Nephron (organoid): ENCODE data around the gene ULK2.

ENCODE experiments used
- H3K27ac Mint-ChIP-seq, 3 experiments: 2 replicates each; pipeline ENCODE4 v1.8.0; 2020; ENCODE audit warnings: mixed read lengths in 3 of 3, mild to moderate bottlenecking in 2 of 3, moderate library complexity in 1 of 3
- H3K27me3 Mint-ChIP-seq: 2 replicates; pipeline ENCODE4 v1.8.0; 2021; ENCODE audit warnings: low read depth, mild to moderate bottlenecking, moderate library complexity, mixed read lengths
- H3K36me3 Mint-ChIP-seq: 2 replicates; pipeline ENCODE4 v1.8.0; 2020; ENCODE audit warnings: low read depth, mixed read lengths
- H3K4me1 Mint-ChIP-seq: 2 replicates; pipeline ENCODE4 v1.8.0; 2020; ENCODE audit warnings: mixed read lengths
- H3K4me3 Mint-ChIP-seq, 3 experiments: 2 replicates each; pipeline ENCODE4 v1.8.0; 2020; ENCODE audit warnings: mild to moderate bottlenecking in 3 of 3, mixed read lengths in 3 of 3, moderate library complexity in 2 of 3
- H3K9me3 Mint-ChIP-seq: 2 replicates; pipeline ENCODE4 v1.8.0; 2020; ENCODE audit warnings: mixed read lengths
- TF ChIP-seq, protein P1 (sequence below), 3 experiments: fragments of 200-600 bp; sonication (generic); IDR thresholded peaks; one replicate each; pipeline ENCODE4 v1.5.0; 2021; ENCODE audit warnings: antibody characterized with exemption in 3 of 3; ENCODE audit not compliant: unreplicated experiment in 3 of 3

Gene ULK2

DNA sequence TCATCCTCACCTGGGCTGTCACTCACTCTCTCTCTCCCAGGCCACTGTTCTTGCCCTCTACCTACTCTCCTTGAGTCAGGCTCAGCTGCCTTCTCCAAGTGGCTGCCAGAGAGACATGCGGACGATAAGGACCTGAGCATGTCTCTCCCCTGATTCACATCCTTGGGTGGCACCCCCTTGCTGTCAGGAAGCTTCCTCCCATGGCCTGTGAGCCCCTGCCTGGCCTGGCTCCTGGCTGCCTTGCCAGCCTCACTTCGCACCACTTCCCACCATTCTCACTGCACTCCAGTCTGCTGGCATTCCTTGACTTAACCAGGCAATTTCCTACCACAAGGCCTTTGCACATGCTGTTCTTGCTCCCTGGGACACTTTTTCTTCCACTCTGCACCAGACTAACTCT, 116.9 kb downstream of the ULK2 start:
- Mint-ChIP-seq H3K4me3 (no peak overlapping the region), H3K27ac (no peak overlapping the region), H3K9me3 (no peaks in the 10 kb centered on the region), H3K36me3 (no peaks in the 10 kb centered on the region), H3K4me1 (peaks cover 16% of the 10 kb centered on the region), H3K27me3 (peaks cover 33% of the 10 kb centered on the region)
- TF ChIP-seq, protein P1, sequence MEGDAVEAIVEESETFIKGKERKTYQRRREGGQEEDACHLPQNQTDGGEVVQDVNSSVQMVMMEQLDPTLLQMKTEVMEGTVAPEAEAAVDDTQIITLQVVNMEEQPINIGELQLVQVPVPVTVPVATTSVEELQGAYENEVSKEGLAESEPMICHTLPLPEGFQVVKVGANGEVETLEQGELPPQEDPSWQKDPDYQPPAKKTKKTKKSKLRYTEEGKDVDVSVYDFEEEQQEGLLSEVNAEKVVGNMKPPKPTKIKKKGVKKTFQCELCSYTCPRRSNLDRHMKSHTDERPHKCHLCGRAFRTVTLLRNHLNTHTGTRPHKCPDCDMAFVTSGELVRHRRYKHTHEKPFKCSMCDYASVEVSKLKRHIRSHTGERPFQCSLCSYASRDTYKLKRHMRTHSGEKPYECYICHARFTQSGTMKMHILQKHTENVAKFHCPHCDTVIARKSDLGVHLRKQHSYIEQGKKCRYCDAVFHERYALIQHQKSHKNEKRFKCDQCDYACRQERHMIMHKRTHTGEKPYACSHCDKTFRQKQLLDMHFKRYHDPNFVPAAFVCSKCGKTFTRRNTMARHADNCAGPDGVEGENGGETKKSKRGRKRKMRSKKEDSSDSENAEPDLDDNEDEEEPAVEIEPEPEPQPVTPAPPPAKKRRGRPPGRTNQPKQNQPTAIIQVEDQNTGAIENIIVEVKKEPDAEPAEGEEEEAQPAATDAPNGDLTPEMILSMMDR (IDR thresholded peaks at IDR 0.05; ENCODE audit: unreplicated experiment in 3 of 3): no peak

DNA sequence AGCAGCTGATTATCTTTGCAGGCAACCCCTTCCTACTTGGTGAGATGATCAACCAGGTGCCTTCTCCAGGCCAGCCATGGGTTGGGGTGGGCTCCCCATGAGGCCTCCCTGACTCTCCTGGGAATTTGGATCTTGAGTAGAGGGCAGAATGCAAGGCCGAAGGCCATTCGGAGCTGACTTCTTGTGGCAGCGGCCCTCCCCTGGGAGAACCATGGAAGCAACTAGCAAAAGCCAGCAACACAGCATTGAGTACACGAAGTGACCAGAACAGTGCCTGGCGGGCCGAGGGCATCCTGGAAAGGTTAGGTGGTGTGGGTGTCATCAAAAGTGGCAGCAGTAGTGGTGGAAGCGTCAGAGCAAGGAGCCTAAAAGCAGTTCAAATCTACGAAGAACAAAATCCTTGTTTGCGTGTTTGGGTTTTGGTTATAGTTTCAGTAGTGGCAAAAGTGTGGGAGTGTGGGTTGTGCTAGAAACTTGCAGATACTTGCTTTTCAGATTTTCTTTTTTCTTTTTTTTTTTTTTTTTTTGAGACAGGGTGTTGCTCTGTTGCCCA, 117.6 kb downstream of the ULK2 start:
- peaks cover 40% of the 10 kb centered on the region for H3K27me3 Mint-ChIP-seq
- H3K27ac Mint-ChIP-seq: peak overlapping the region in 1 of 3 experiments; percentile 6
- TF ChIP-seq, protein P1 (IDR thresholded peaks at IDR 0.05; ENCODE audit: unreplicated experiment in 3 of 3): no peak
- peaks cover 16% of the 10 kb centered on the region for H3K4me1 Mint-ChIP-seq
- H3K9me3 Mint-ChIP-seq: no peaks in the 10 kb centered on the region
- no peak overlapping the region for H3K4me3 Mint-ChIP-seq
- H3K36me3 Mint-ChIP-seq: no peaks in the 10 kb centered on the region

DNA sequence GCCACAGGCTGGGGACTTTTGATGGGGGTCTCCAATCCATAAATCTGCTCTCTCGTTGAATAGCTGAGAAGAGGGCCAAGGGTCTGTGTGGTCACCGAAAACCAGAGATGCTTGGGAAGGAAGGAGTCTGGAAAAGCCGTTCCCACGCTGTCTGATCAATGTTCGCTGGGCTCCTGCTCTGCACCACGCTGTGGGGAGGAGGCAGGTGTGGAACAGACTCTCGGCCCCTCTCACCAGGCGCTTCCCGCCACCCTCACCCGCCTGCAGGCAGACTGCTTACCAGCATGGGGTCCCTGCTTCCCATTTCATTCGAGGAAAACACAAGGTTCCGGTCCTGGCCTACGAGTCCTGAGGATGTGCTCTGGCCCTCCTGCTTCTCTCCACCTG, 118.9 kb downstream of the ULK2 start:
- Mint-ChIP-seq H3K27me3 (peaks cover 36% of the 10 kb centered on the region), H3K4me3 (peak overlapping the region in 1 of 3 experiments; percentile 52), H3K9me3 (no peaks in the 10 kb centered on the region), H3K36me3 (no peaks in the 10 kb centered on the region), H3K4me1 (peaks cover 16% of the 10 kb centered on the region), H3K27ac (no peak overlapping the region)
- TF ChIP-seq, protein P1 (IDR thresholded peaks at IDR 0.05; ENCODE audit: unreplicated experiment in 3 of 3): no peak

DNA sequence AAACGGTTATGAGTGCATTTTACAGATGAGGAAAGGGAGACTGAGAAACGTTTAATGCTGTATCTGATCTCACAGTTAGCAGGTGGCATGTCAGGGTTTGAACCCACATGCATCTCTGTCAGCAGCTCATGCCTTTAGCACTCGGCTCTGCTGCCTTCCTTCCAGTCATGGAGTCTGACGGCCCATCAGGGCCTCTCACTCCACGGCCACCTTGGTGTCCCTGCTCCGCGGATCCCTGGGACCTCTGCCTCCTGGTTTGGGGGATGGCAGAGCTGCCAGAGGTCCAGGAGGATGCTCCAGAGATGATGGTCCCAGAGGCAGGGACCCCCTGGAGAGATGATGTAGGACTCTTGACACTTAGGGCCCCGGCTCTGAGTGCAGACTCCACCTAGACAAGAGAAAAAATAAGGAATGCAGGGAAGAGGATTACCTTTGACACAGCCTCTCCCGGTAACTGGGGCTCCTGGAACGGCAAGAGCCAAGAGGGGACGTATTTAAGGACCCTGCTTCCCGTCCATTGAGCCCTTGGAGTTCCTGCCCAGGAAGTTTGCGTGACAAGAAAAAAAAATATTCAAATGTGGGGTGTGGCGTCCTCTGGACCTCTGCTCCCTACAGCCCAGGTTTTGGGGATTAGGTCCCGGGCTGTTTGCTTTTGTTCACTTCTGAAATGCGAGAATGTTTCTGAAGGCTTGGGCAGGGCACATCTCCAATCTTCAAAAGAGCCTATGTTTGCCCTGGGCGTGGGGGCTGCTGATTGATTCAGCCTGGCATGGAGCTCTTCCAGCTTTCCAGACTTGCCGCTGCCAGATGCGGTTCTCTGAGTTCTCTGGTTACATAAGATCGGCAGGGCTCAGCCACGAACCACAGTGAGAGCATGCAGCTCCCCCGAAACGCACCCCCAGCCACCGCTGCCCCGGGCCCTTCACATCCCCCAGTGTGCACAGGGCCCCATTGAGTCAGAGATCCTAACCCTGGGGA, 119.6 kb downstream of the ULK2 start, which contains the start of gene ALDH3A1:
TSS of gene ALDH3A1 (minus strand) at position 470 of the 978 bp plus-strand sequence. CDS start 3,169 bp downstream, outside the sequence.
- no peaks in the 10 kb centered on the region for H3K9me3 Mint-ChIP-seq
- H3K4me1 Mint-ChIP-seq: peaks cover 16% of the 10 kb centered on the region
- H3K27me3 Mint-ChIP-seq: peaks cover 31% of the 10 kb centered on the region
- peak within 1 kb of the TSS in 1 of 3 experiments; percentile 33 for H3K27ac Mint-ChIP-seq
- TF ChIP-seq, protein P1 (IDR thresholded peaks at IDR 0.05; ENCODE audit: unreplicated experiment in 3 of 3): no peak
- no peaks in the 10 kb centered on the region for H3K36me3 Mint-ChIP-seq
- peak within 1 kb of the TSS in 1 of 3 experiments; percentile 52 for H3K4me3 Mint-ChIP-seq

DNA sequence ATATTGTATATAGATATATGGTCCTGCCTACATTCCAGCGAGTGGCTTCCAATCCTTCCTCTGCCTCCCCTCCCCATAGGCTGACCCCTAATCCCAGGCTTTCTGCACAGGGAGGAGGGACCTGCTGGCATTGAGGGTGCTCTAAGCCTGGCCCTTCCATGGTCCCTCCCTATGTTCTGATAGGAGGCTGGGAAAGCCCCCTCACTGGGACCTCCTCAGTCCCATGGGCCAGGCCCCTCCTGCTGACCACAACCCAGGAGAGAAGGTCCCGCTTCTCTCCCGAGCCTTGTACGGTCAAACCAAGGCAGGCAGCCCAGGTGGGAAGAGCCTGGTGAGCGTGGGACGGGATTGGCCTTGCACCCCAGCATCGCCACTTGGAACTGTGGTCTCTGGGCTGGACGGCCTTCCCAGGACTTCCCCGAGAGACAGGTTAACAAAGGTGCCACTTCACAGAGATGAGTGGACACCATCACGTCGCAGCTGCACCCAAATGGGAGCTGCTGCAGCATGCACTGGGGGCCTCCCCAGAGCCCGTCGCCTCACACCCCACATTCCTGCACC, 120.5 kb downstream of the ULK2 start:
- Mint-ChIP-seq H3K4me3 (no peak overlapping the region), H3K27me3 (peaks cover 31% of the 10 kb centered on the region), H3K4me1 (peaks cover 16% of the 10 kb centered on the region), H3K27ac (no peak overlapping the region), H3K9me3 (no peaks in the 10 kb centered on the region), H3K36me3 (no peaks in the 10 kb centered on the region)
- TF ChIP-seq, protein P1 (IDR thresholded peaks at IDR 0.05; ENCODE audit: unreplicated experiment in 3 of 3): no peak
